22Rv1 (cell line): ENCODE data around the gene BZW1.

ENCODE experiments used
- ZFX ChIP-seq: fragments of 450-650 bp; IDR thresholded peaks from 2 replicates; pipeline ENCODE4 v1.6.1; 2017; ENCODE audit warnings: antibody characterized with exemption, borderline replicate concordance
- TF ChIP-seq, protein P1 (sequence below): fragments of 450-650 bp; IDR thresholded peaks from 2 replicates; pipeline ENCODE4 v1.5.1; 2017; ENCODE audit warnings: mild to moderate bottlenecking

DNA sequence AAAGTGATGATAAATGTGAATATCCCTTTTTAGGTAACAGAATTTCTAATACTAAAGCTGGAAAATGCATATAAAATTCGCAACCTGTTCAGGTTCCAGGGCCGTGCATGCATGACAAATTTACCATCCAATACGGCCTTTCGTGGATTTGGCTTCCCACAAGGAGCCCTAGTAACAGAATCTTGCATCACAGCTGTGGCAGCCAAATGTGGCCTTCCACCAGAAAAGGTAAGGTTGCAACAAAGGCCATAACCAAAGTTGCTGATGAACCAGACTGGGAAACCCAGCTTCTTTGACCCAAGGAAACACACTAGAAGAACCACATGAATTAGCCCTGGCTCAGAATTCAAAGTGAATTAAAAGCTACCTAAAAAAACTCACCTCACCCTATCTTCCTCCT, 49.6 kb upstream of the BZW1 start:
- TF ChIP-seq, protein P1, sequence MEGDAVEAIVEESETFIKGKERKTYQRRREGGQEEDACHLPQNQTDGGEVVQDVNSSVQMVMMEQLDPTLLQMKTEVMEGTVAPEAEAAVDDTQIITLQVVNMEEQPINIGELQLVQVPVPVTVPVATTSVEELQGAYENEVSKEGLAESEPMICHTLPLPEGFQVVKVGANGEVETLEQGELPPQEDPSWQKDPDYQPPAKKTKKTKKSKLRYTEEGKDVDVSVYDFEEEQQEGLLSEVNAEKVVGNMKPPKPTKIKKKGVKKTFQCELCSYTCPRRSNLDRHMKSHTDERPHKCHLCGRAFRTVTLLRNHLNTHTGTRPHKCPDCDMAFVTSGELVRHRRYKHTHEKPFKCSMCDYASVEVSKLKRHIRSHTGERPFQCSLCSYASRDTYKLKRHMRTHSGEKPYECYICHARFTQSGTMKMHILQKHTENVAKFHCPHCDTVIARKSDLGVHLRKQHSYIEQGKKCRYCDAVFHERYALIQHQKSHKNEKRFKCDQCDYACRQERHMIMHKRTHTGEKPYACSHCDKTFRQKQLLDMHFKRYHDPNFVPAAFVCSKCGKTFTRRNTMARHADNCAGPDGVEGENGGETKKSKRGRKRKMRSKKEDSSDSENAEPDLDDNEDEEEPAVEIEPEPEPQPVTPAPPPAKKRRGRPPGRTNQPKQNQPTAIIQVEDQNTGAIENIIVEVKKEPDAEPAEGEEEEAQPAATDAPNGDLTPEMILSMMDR, result no peak
- no peak for TF ChIP-seq ZFX
